ENCODE results near the gene CPEB3.

CPEB3 gene

GRCh38 chr10:92024700-92025099, 266.2 kb downstream of the CPEB3 start:
- in situ Hi-C loops (cut with MboI; ENCODE audit: low sequenced_read_pairs, unreplicated experiment), result no loop called here
- DNase-seq (ENCODE audit: low spot score), result no peak
- no peak for TF ChIP-seq CTCF (IDR thresholded peaks at IDR 0.05; ENCODE audit: borderline replicate concordance, control extremely low read depth, extremely low read depth, insufficient read depth, missing control alignments)

- in situ Hi-C loops (cut with MboI; ENCODE audit: low sequenced_read_pairs, unreplicated experiment), result no loop called here
- TF ChIP-seq CTCF (IDR thresholded peaks at IDR 0.05; ENCODE audit: borderline replicate concordance, control extremely low read depth, extremely low read depth, insufficient read depth, missing control alignments), result no peak
- DNase-seq (ENCODE audit: low spot score), result no peak
Measured at GRCh38 chr10:92014620-92015019, 276.3 kb downstream of the CPEB3 start.

- DNase-seq (ENCODE audit: low spot score), result no peak
- in situ Hi-C loops (cut with MboI; ENCODE audit: low sequenced_read_pairs, unreplicated experiment), result no loop called here
- no peak for TF ChIP-seq CTCF (IDR thresholded peaks at IDR 0.05; ENCODE audit: borderline replicate concordance, control extremely low read depth, extremely low read depth, insufficient read depth, missing control alignments)
Measured at GRCh38 chr10:92011560-92012214, 279.2 kb downstream of the CPEB3 start.

GRCh38 chr10:92010047-92010735, 280.7 kb downstream of the CPEB3 start:
- TF ChIP-seq CTCF (IDR thresholded peaks at IDR 0.05; ENCODE audit: borderline replicate concordance, control extremely low read depth, extremely low read depth, insufficient read depth, missing control alignments), result no peak
- in situ Hi-C loops (cut with MboI; ENCODE audit: low sequenced_read_pairs, unreplicated experiment), result no loop called here
- no peak for DNase-seq (ENCODE audit: low spot score)

- no peak for DNase-seq (ENCODE audit: low spot score)
- no peak for TF ChIP-seq CTCF (IDR thresholded peaks at IDR 0.05; ENCODE audit: borderline replicate concordance, control extremely low read depth, extremely low read depth, insufficient read depth, missing control alignments)
- in situ Hi-C loops (cut with MboI; ENCODE audit: low sequenced_read_pairs, unreplicated experiment), result no loop called here
Measured at GRCh38 chr10:92009445-92009844, 281.4 kb downstream of the CPEB3 start.

- DNase-seq (ENCODE audit: low spot score), result no peak
- in situ Hi-C loops (cut with MboI; ENCODE audit: low sequenced_read_pairs, unreplicated experiment), result no loop called here
- TF ChIP-seq CTCF (IDR thresholded peaks at IDR 0.05; ENCODE audit: borderline replicate concordance, control extremely low read depth, extremely low read depth, insufficient read depth, missing control alignments), result no peak
Measured at GRCh38 chr10:92005978-92006377, 284.9 kb downstream of the CPEB3 start.
